Natural killer cell (primary cell): ENCODE data around the gene EVI5. TPM values are rescaled to one million over a fixed set of nuclear protein-coding genes. Genes with fewer than 3 reads are reported as not detected.

ENCODE experiments used
- ATAC-seq, 3 donors: fragments of 150-1000 bp in 2 of 3; fragments of 200-7000 bp in 1 of 3; cut with Tn5 transposase; 1 replicate in 1 of 3; 2 replicates in 2 of 3; pipeline ENCODE4 v1.10.0; 2021; ENCODE audit warnings: mild to moderate bottlenecking in 2 of 3, moderate library complexity in 2 of 3
- DNase-seq, 2 donors: peaks; one replicate each; pipeline versions ENCODE4 v3.0.0 to v3.0.0-alpha.2; 2013 to 2021; ENCODE audit warnings: mixed read lengths in 1 of 2
- H3K27ac ChIP-seq: one replicate; pipeline ENCODE4 v1.5.1; 2013; ENCODE audit warnings: mild to moderate bottlenecking, low read length
- H3K27me3 ChIP-seq: one replicate; pipeline ENCODE4 v1.6.1; 2013; ENCODE audit warnings: low read length; ENCODE audit not compliant: control insufficient read depth, insufficient read depth
- H3K36me3 ChIP-seq: one replicate; pipeline ENCODE4 v1.6.1; 2013; ENCODE audit warnings: low read length; ENCODE audit not compliant: control insufficient read depth, insufficient read depth
- H3K4me1 ChIP-seq: one replicate; pipeline ENCODE4 v1.6.1; 2013; ENCODE audit warnings: low read length; ENCODE audit not compliant: control insufficient read depth, insufficient read depth
- H3K4me3 ChIP-seq: one replicate; pipeline ENCODE4 v1.5.1; 2013; ENCODE audit warnings: low read length
- H3K9me3 ChIP-seq: one replicate; pipeline ENCODE4 v1.6.1; 2013; ENCODE audit warnings: low read length; ENCODE audit not compliant: control insufficient read depth, insufficient read depth
- H3K27ac Mint-ChIP-seq, 2 donors: one replicate each; pipeline ENCODE4 v1.8.0; 2022; ENCODE audit warnings: mild to moderate bottlenecking in 2 of 2, mixed read lengths in 2 of 2, moderate library complexity in 1 of 2
- H3K27me3 Mint-ChIP-seq, 2 donors: one replicate each; pipeline ENCODE4 v1.8.0; 2022; ENCODE audit warnings: low read depth in 2 of 2, mixed read lengths in 2 of 2
- H3K36me3 Mint-ChIP-seq: one replicate; pipeline ENCODE4 v1.8.0; 2022; ENCODE audit warnings: mixed read lengths
- H3K4me1 Mint-ChIP-seq, 2 donors: one replicate each; pipeline ENCODE4 v1.8.0; 2022; ENCODE audit warnings: mixed read lengths in 2 of 2
- H3K4me3 Mint-ChIP-seq: one replicate; pipeline ENCODE4 v1.8.0; 2022; ENCODE audit warnings: mild to moderate bottlenecking, moderate library complexity, mixed read lengths
- H3K9me3 Mint-ChIP-seq, 2 donors: one replicate each; pipeline ENCODE4 v1.8.0; 2022; ENCODE audit warnings: mixed read lengths in 2 of 2
- WGBS: methylation state at CpG from one replicate; pipeline ENCODE4 v1.1.7; 2013; ENCODE audit warnings: missing lambda C conversion rate; ENCODE audit not compliant: insufficient coverage; 5-methylcytosine and 5-hydroxymethylcytosine counted together
- intact Hi-C: fragments of 100-400 bp; cut with micrococcal nuclease; formaldehyde crosslinking; loops from one replicate; pipeline ENCODE4 v1.14.2; 2022
- total RNA-seq, 4 donors: library from RNA; stranded (reverse); fragments of 120-200 nt in 1 of 4; gene quantifications; one replicate each; pipeline versions ENCODE4 v1.2.3 to v1.2.4, GENCODE V29; 2013 to 2022
- TF ChIP-seq, protein P1 (sequence below): fragments of 200-600 bp; IDR thresholded peaks from one replicate; pipeline ENCODE4 v1.8.0; 2022; ENCODE audit warnings: antibody characterized with exemption

The EVI5 gene
- total RNA-seq, 3 donors from 2014 or later (not counting 1 experiment from before 2014, with no cell fraction given): 3.9 to 6.0 (median 5.5) TPM

DNA sequence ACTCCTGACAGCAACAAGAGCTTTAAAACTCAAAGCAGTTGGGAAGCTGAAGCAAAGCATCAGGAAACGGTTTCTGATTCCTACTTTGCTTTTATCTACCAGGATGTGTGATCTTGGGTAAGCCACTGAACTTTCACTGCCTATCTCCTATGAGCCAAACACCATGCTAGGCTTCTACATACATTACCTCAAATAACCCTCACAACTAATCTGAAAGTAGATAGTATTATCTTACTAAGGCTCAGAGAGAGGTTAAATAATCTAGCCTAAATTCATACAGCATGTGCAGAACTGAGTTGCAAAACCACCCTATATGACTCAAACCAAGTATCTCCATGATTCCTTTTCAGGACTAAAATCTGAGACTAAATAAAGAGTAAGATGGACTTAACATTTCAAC is 83.8 kb downstream of the EVI5 start:
- DNase-seq (no peak), ATAC-seq (no peak)
- WGBS: 50% methylated on average over 1 of the region's 1 CpG
- Histone ChIP-seq H3K36me3 (no peaks in the 10 kb centered on the region), H3K4me1 (no peaks in the 10 kb centered on the region), H3K27me3 (no peaks in the 10 kb centered on the region), H3K4me3 (no peak overlapping the region), H3K27ac (no peak overlapping the region), H3K9me3 (no peaks in the 10 kb centered on the region)
- H3K4me1 Mint-ChIP-seq: no peaks in the 10 kb centered on the region
- TF ChIP-seq, protein P1, sequence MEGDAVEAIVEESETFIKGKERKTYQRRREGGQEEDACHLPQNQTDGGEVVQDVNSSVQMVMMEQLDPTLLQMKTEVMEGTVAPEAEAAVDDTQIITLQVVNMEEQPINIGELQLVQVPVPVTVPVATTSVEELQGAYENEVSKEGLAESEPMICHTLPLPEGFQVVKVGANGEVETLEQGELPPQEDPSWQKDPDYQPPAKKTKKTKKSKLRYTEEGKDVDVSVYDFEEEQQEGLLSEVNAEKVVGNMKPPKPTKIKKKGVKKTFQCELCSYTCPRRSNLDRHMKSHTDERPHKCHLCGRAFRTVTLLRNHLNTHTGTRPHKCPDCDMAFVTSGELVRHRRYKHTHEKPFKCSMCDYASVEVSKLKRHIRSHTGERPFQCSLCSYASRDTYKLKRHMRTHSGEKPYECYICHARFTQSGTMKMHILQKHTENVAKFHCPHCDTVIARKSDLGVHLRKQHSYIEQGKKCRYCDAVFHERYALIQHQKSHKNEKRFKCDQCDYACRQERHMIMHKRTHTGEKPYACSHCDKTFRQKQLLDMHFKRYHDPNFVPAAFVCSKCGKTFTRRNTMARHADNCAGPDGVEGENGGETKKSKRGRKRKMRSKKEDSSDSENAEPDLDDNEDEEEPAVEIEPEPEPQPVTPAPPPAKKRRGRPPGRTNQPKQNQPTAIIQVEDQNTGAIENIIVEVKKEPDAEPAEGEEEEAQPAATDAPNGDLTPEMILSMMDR: no peak
- H3K4me3 Mint-ChIP-seq: no peak overlapping the region
- intact Hi-C loops: no loop called here
- peaks cover 0 to 4% of the 10 kb centered on the region in 2 donors for H3K27me3 Mint-ChIP-seq
- H3K27ac Mint-ChIP-seq: no peak overlapping the region
- no peaks in the 10 kb centered on the region for H3K9me3 Mint-ChIP-seq
- H3K36me3 Mint-ChIP-seq: no peaks in the 10 kb centered on the region

- Histone ChIP-seq H3K4me3 (no peak overlapping the region), H3K9me3 (no peaks in the 10 kb centered on the region), H3K27me3 (no peaks in the 10 kb centered on the region), H3K27ac (no peak overlapping the region), H3K36me3 (no peaks in the 10 kb centered on the region), H3K4me1 (no peaks in the 10 kb centered on the region)
- no peaks in the 10 kb centered on the region for H3K36me3 Mint-ChIP-seq
- no peak overlapping the region for H3K27ac Mint-ChIP-seq
- H3K27me3 Mint-ChIP-seq: peaks cover 0 to 8% of the 10 kb centered on the region in 2 donors
- no peaks in the 10 kb centered on the region for H3K4me1 Mint-ChIP-seq
- WGBS: 84% methylated on average over 3 of the region's 3 CpGs
- ATAC-seq (no peak), DNase-seq (no peak)
- H3K4me3 Mint-ChIP-seq: no peak overlapping the region
- intact Hi-C loops: no loop called here
- TF ChIP-seq, protein P1: no peak
- no peaks in the 10 kb centered on the region for H3K9me3 Mint-ChIP-seq
Measured at GRCh38 chr1:92698932-92699331, 86.0 kb downstream of the EVI5 start.

GRCh38 chr1:92695104-92695503 is 89.8 kb downstream of the EVI5 start:
- H3K4me1 ChIP-seq: no peaks in the 10 kb centered on the region
- intact Hi-C loops: no loop called here
- H3K27me3 ChIP-seq: no peaks in the 10 kb centered on the region
- Mint-ChIP-seq H3K4me1 (no peaks in the 10 kb centered on the region), H3K4me3 (no peak overlapping the region), H3K27ac (no peak overlapping the region), H3K9me3 (no peaks in the 10 kb centered on the region), H3K36me3 (no peaks in the 10 kb centered on the region), H3K27me3 (peaks cover 0 to 8% of the 10 kb centered on the region in 2 donors)
- H3K9me3 ChIP-seq: no peaks in the 10 kb centered on the region
- no peaks in the 10 kb centered on the region for H3K36me3 ChIP-seq
- H3K4me3 ChIP-seq: no peak overlapping the region
- H3K27ac ChIP-seq: no peak overlapping the region
- no peak for ATAC-seq
- TF ChIP-seq, protein P1: no peak
- DNase-seq: no peak

DNA sequence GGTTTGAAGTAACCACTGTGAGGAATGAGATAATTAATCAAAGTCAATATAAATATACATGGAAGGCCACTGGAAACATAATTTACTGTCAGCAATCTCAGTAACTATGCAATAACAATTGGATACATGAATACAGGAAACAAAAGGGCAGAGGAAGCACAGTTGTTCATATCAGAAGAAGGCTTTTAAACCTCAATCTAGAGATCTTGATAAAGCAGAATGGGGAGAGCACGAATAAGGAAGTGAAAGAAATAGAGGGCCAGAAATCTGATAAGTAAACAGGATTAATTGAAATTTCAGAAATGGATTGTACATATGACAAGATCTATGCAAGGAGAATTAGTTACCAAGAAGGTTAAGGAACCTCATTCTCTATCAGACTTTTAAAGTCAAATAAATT is 93.0 kb downstream of the EVI5 start:
- H3K36me3 ChIP-seq: no peaks in the 10 kb centered on the region
- ATAC-seq: no peak
- 20% methylated on average over 1 of the region's 1 CpG for WGBS
- H3K4me3 Mint-ChIP-seq: no peak overlapping the region
- no peaks in the 10 kb centered on the region for H3K36me3 Mint-ChIP-seq
- H3K27me3 Mint-ChIP-seq: peaks cover 0 to 4% of the 10 kb centered on the region in 2 donors
- H3K27me3 ChIP-seq: no peaks in the 10 kb centered on the region
- H3K27ac ChIP-seq: no peak overlapping the region
- intact Hi-C loops: no loop called here
- DNase-seq: no peak
- H3K4me1 ChIP-seq: no peaks in the 10 kb centered on the region
- TF ChIP-seq, protein P1: no peak
- no peak overlapping the region for H3K4me3 ChIP-seq
- H3K9me3 Mint-ChIP-seq: no peaks in the 10 kb centered on the region
- H3K27ac Mint-ChIP-seq: no peak overlapping the region
- H3K9me3 ChIP-seq: no peaks in the 10 kb centered on the region
- no peaks in the 10 kb centered on the region for H3K4me1 Mint-ChIP-seq
